Measurements from ENCODE around the gene ZNF660. TPM values are rescaled to one million over a fixed set of nuclear protein-coding genes. Genes with fewer than 3 reads are reported as not detected.

Gene ZNF660
- total and polyA plus RNA-seq, 10 of the 15 experiments (the other 5 are each of a cell fraction or from before 2014, with no cell fraction given), result 0.62 to 2.6 (median 1.7) TPM

- no peak for TF ChIP-seq E4F1 (IDR thresholded peaks at IDR 0.05; ENCODE audit: borderline replicate concordance, partially characterized antibody)
- TF ChIP-seq, protein P1, sequence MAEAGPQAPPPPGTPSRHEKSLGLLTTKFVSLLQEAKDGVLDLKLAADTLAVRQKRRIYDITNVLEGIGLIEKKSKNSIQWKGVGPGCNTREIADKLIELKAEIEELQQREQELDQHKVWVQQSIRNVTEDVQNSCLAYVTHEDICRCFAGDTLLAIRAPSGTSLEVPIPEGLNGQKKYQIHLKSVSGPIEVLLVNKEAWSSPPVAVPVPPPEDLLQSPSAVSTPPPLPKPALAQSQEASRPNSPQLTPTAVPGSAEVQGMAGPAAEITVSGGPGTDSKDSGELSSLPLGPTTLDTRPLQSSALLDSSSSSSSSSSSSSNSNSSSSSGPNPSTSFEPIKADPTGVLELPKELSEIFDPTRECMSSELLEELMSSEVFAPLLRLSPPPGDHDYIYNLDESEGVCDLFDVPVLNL (IDR thresholded peaks at IDR 0.05; ENCODE audit: low read depth, low read length), result no peak
- TF ChIP-seq ZBTB40 (IDR thresholded peaks at IDR 0.05; ENCODE audit: borderline replicate concordance), result peak; percentile 90
- TF ChIP-seq, protein P2, sequence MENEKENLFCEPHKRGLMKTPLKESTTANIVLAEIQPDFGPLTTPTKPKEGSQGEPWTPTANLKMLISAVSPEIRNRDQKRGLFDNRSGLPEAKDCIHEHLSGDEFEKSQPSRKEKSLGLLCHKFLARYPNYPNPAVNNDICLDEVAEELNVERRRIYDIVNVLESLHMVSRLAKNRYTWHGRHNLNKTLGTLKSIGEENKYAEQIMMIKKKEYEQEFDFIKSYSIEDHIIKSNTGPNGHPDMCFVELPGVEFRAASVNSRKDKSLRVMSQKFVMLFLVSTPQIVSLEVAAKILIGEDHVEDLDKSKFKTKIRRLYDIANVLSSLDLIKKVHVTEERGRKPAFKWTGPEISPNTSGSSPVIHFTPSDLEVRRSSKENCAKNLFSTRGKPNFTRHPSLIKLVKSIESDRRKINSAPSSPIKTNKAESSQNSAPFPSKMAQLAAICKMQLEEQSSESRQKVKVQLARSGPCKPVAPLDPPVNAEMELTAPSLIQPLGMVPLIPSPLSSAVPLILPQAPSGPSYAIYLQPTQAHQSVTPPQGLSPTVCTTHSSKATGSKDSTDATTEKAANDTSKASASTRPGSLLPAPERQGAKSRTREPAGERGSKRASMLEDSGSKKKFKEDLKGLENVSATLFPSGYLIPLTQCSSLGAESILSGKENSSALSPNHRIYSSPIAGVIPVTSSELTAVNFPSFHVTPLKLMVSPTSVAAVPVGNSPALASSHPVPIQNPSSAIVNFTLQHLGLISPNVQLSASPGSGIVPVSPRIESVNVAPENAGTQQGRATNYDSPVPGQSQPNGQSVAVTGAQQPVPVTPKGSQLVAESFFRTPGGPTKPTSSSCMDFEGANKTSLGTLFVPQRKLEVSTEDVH (IDR thresholded peaks at IDR 0.05; ENCODE audit: low read depth, partially characterized antibody), result peak; percentile 50
- no peak for TF ChIP-seq PBX3 (IDR thresholded peaks at IDR 0.05; ENCODE audit: insufficient replicate concordance, low read depth, low read length)
Measured at GRCh38 chr3:44624749-44625480, 40.2 kb downstream of the ZNF660 start, which contains the start of gene ZNF197 (continued).
